HCT116 (cell line): ENCODE measurements around the gene GRB10.

Experiments
- CTCF ChIP-seq, 3 experiments: fragments of 200-600 bp in 1 of 3; sonication (generic) in 1 of 3; IDR thresholded peaks in 2 of 3; conservative IDR thresholded peaks in 1 of 3; 2 replicates each; pipeline ENCODE4 v1.5.1; 2012 to 2017; ENCODE audit warnings: low read depth in 2 of 3, low read length in 2 of 3, antibody characterized with exemption in 1 of 3, borderline replicate concordance in 1 of 3, control low read depth in 1 of 3, mild to moderate bottlenecking in 1 of 3, mixed read lengths in 1 of 3, mixed run types in 1 of 3, moderate library complexity in 1 of 3; ENCODE audit not compliant: insufficient read depth in 1 of 3
- RAD21 ChIP-seq: IDR thresholded peaks from 2 replicates; pipeline ENCODE4 v1.6.1; 2012; ENCODE audit warnings: low read depth, mild to moderate bottlenecking
- SIN3A ChIP-seq: IDR thresholded peaks from 2 replicates; pipeline ENCODE4 v1.6.1; 2012; ENCODE audit warnings: low read depth
- SP1 ChIP-seq: IDR thresholded peaks from 2 replicates; pipeline ENCODE4 v1.6.1; 2012; ENCODE audit warnings: low read depth
- YY1 ChIP-seq: IDR thresholded peaks from 2 replicates; pipeline ENCODE4 v1.6.1; 2011; ENCODE audit warnings: low read length, low read depth, moderate library complexity, mild to moderate bottlenecking; ENCODE audit not compliant: insufficient replicate concordance; ENCODE audit errors: extremely low read depth

DNA sequence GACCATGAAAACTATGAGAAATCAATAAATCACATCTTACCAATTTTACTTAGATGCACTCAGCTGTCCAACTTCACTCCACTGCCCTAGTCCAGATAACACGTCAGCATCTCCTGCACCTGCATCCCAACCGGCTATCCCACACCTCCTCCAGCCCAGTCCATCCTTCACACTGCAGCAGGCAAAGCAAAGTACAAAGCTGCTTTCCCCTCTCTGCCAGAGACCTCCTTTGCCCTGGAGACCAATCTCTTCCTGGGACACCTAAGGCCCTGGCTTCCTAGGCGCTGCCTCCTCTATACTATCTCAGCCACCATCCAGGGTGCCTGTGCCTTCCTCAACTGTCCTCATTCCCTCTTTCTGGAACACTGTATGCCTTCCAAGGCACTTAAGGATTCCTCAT, 127.2 kb downstream of the GRB10 start:
- no peak for TF ChIP-seq CTCF (IDR thresholded peaks at IDR 0.05 in 2 of 3, conservative IDR thresholded peaks at IDR 0.05 in 1 of 3; ENCODE audit: borderline replicate concordance in 1 of 3, insufficient read depth in 1 of 3, low read depth in 2 of 3, low read length in 2 of 3)
- no peak for TF ChIP-seq RAD21
- TF ChIP-seq SP1: no peak
- no peak for TF ChIP-seq YY1
- no peak for TF ChIP-seq SIN3A
